Activated CD4-positive, alpha-beta T cell treated with anti-CD3 and anti-CD28 coated beads, Interleukin-2, amount 50 U/mL, for 16 hours (primary cell): ENCODE data around the gene GDPD2.

Experiments used
- DNase-seq: peaks from one replicate; pipeline ENCODE4 v3.0.0-alpha.2; 2020

The GDPD2 gene

GRCh38 chrX:70439016-70439415 lies 15.9 kb downstream of the GDPD2 start:
- DNase-seq = no peak

- no peak for DNase-seq
Measured at GRCh38 chrX:70442224-70442623, 19.1 kb downstream of the GDPD2 start.

GRCh38 chrX:70444326-70444945 lies 21.3 kb downstream of the GDPD2 start, which contains the start of gene DLG3:
Gene DLG3, plus strand, starts transcription at chrX:70444835. Its CDS starts 367 bp downstream, at chrX:70445202.
- DNase-seq = no peak

- DNase-seq = no peak
Measured at GRCh38 chrX:70444946-70445656, 22.0 kb downstream of the GDPD2 start.

- DNase-seq = no peak
Measured at GRCh38 chrX:70445951-70446350, 22.8 kb downstream of the GDPD2 start.

GRCh38 chrX:70446380-70447350 lies 23.6 kb downstream of the GDPD2 start:
- DNase-seq = no peak

GRCh38 chrX:70449457-70449966 lies 26.4 kb downstream of the GDPD2 start:
- DNase-seq = no peak

GRCh38 chrX:70452143-70452733 lies 29.1 kb downstream of the GDPD2 start:
- DNase-seq = peak; percentile 67

- no peak for DNase-seq
Measured at GRCh38 chrX:70453024-70453618, 30.0 kb downstream of the GDPD2 start.

GRCh38 chrX:70454441-70455365 lies 31.6 kb downstream of the GDPD2 start:
- DNase-seq = peak; percentile 68

GRCh38 chrX:70455366-70456202 lies 32.5 kb downstream of the GDPD2 start:
- DNase-seq = peak; percentile 28

- peak; percentile 26 for DNase-seq
Measured at GRCh38 chrX:70456256-70456655, 33.1 kb downstream of the GDPD2 start.

- DNase-seq = no peak
Measured at GRCh38 chrX:70461026-70461425, 37.9 kb downstream of the GDPD2 start.

GRCh38 chrX:70464051-70464450 lies 40.9 kb downstream of the GDPD2 start:
- no peak for DNase-seq

GRCh38 chrX:70466968-70467367 lies 43.9 kb downstream of the GDPD2 start:
- DNase-seq = no peak

- no peak for DNase-seq
Measured at GRCh38 chrX:70468709-70469108, 45.6 kb downstream of the GDPD2 start.

GRCh38 chrX:70470850-70471289 lies 47.8 kb downstream of the GDPD2 start:
- DNase-seq = peak; percentile 21

- no peak for DNase-seq
Measured at GRCh38 chrX:70476166-70476933, 53.2 kb downstream of the GDPD2 start.
